OCI-LY1 (cell line): ENCODE results near the gene TEX50.
"Not testable (repeated sequence)": the region's sequence is repeated elsewhere in the genome, so short reads cannot be mapped to it uniquely, and the experiment has no call there.

Experiments
- H2AFZ ChIP-seq: fragments of 200-600 bp; sonication (generic), shearing (Covaris generic); 2 replicates; pipeline ENCODE4 v1.6.0; 2014; ENCODE audit warnings: antibody characterized with exemption, mild to moderate bottlenecking, low read length
- H3F3A ChIP-seq: fragments of 200-600 bp; sonication (generic), shearing (Covaris generic); 2 replicates; pipeline ENCODE4 v1.6.0; 2014; ENCODE audit warnings: mild to moderate bottlenecking, antibody characterized with exemption, low read length, moderate library complexity; ENCODE audit not compliant: insufficient read depth
- H3K27ac ChIP-seq: fragments of 200-600 bp; sonication (generic); 2 replicates; pipeline ENCODE4 v1.5.1; 2014; ENCODE audit warnings: low read length, mixed run types, mild to moderate bottlenecking, low read depth; ENCODE audit not compliant: poor library complexity, severe bottlenecking
- H3K27me3 ChIP-seq: fragments of 200-600 bp; sonication (generic); 2 replicates; pipeline ENCODE4 v1.6.0; 2014; ENCODE audit warnings: antibody characterized with exemption, mild to moderate bottlenecking, low read length, moderate library complexity; ENCODE audit not compliant: insufficient read depth
- H3K36me3 ChIP-seq: fragments of 200-600 bp; sonication (generic); 2 replicates; pipeline ENCODE4 v1.6.1; 2014; ENCODE audit warnings: mild to moderate bottlenecking, antibody characterized with exemption, low read length, moderate library complexity, mixed read lengths; ENCODE audit not compliant: insufficient read depth
- H3K4me1 ChIP-seq: fragments of 200-600 bp; sonication (generic); 2 replicates; pipeline ENCODE4 v1.5.1; 2014; ENCODE audit warnings: mild to moderate bottlenecking, low read length, moderate library complexity; ENCODE audit not compliant: insufficient read depth, severe bottlenecking
- H3K4me2 ChIP-seq: fragments of 200-600 bp; sonication (generic), shearing (Covaris generic); 2 replicates; pipeline ENCODE4 v1.6.1; 2014; ENCODE audit warnings: low read length
- H3K4me3 ChIP-seq: fragments of 200-600 bp; sonication (generic); 2 replicates; pipeline ENCODE4 v1.5.1; 2014; ENCODE audit warnings: low read length, low read depth, mild to moderate bottlenecking, mixed read lengths; ENCODE audit not compliant: poor library complexity, severe bottlenecking
- H3K79me2 ChIP-seq: fragments of 200-600 bp; shearing (Covaris generic); 2 replicates; pipeline ENCODE4 v1.6.1; 2016; ENCODE audit warnings: mixed run types, low read length, mixed read lengths; ENCODE audit not compliant: insufficient read depth
- H3K9ac ChIP-seq: fragments of 200-600 bp; sonication (generic), shearing (Covaris generic); 2 replicates; pipeline ENCODE4 v1.6.1; 2014; ENCODE audit warnings: mild to moderate bottlenecking, low read length, mixed read lengths
- H3K9me2 ChIP-seq: fragments of 200-600 bp; sonication (generic), shearing (Covaris generic); 2 replicates; pipeline ENCODE4 v1.6.1; 2014; ENCODE audit warnings: low read depth, mild to moderate bottlenecking, low read length, mixed read lengths
- H3K9me3 ChIP-seq: fragments of 200-600 bp; shearing (Covaris generic); 2 replicates; pipeline ENCODE4 v1.6.1; 2014; ENCODE audit warnings: low read length, mixed read lengths
- H4K20me1 ChIP-seq: fragments of 200-600 bp; sonication (generic), shearing (Covaris generic); 2 replicates; pipeline ENCODE4 v1.6.0; 2016; ENCODE audit warnings: mild to moderate bottlenecking, low read length; ENCODE audit not compliant: insufficient read depth
- EZH2 ChIP-seq: fragments of 200-600 bp; sonication (generic), shearing (Covaris generic); IDR thresholded peaks from 2 replicates; pipeline ENCODE4 v1.8.0; 2017; ENCODE audit warnings: borderline replicate concordance, mixed run types, mild to moderate bottlenecking, antibody characterized with exemption, low read length, moderate library complexity, mixed read lengths
- TF ChIP-seq, protein P1 (sequence below): fragments of 200-600 bp; sonication (generic), shearing (Covaris generic); IDR thresholded peaks from 2 replicates; pipeline ENCODE4 v1.5.1; 2017; ENCODE audit warnings: mild to moderate bottlenecking, antibody characterized with exemption, low read length, moderate library complexity, mixed read lengths

The TEX50 gene

GRCh38 chr1:173638043-173639021 lies 3.2 kb downstream of the TEX50 start:
- Histone ChIP-seq H3K36me3 (no peaks in the 10 kb centered on the region), H3F3A (no peaks in the 10 kb centered on the region), H4K20me1 (no peaks in the 10 kb centered on the region), H3K27me3 (0 out of 2 replicates have a peak, but pooled peaks cover 6% of the 10 kb centered on the region), H3K9ac (no peak overlapping the region), H3K79me2 (no peaks in the 10 kb centered on the region), H3K9me2 (no peaks in the 10 kb centered on the region), H3K27ac (no peak overlapping the region), H3K4me3 (no peak overlapping the region), H3K9me3 (no peaks in the 10 kb centered on the region), H3K4me2 (no peak overlapping the region), H3K4me1 (no peaks in the 10 kb centered on the region), H2AFZ (no peak overlapping the region)
- no peak for TF ChIP-seq EZH2
- TF ChIP-seq, protein P1, sequence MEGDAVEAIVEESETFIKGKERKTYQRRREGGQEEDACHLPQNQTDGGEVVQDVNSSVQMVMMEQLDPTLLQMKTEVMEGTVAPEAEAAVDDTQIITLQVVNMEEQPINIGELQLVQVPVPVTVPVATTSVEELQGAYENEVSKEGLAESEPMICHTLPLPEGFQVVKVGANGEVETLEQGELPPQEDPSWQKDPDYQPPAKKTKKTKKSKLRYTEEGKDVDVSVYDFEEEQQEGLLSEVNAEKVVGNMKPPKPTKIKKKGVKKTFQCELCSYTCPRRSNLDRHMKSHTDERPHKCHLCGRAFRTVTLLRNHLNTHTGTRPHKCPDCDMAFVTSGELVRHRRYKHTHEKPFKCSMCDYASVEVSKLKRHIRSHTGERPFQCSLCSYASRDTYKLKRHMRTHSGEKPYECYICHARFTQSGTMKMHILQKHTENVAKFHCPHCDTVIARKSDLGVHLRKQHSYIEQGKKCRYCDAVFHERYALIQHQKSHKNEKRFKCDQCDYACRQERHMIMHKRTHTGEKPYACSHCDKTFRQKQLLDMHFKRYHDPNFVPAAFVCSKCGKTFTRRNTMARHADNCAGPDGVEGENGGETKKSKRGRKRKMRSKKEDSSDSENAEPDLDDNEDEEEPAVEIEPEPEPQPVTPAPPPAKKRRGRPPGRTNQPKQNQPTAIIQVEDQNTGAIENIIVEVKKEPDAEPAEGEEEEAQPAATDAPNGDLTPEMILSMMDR: no peak

DNA sequence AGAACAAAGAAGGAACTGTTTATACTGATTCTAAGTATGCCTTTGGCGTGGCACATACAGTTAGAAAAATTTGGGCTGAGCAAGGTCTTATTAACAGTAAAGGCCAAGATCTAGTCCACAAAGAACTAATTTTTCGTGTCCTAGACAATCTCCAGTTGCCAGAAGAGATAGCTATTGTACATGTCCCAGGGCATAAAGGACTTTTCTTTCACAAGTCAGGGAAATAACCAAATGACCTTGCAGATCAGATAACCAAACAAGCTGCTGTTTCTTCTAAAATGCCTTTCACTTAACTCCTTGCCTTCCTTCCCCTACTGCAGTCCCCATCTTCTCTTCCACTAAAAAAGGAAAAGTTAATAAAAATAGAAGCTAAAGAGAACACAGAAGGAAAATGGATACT lies 4.0 kb downstream of the TEX50 start:
- H3K9me3 ChIP-seq: no peaks in the 10 kb centered on the region
- H3K9ac ChIP-seq: no peak overlapping the region
- H3K27ac ChIP-seq: no peak overlapping the region
- H4K20me1 ChIP-seq: no peaks in the 10 kb centered on the region
- 0 out of 2 replicates have a peak, but pooled peaks cover 6% of the 10 kb centered on the region for H3K27me3 ChIP-seq
- H2AFZ ChIP-seq: no peak overlapping the region
- H3K9me2 ChIP-seq: no peaks in the 10 kb centered on the region
- H3K79me2 ChIP-seq: no peaks in the 10 kb centered on the region
- H3K36me3 ChIP-seq: no peaks in the 10 kb centered on the region
- no peaks in the 10 kb centered on the region for H3K4me1 ChIP-seq
- TF ChIP-seq, protein P1: no peak
- no peak for TF ChIP-seq EZH2
- no peak overlapping the region for H3K4me3 ChIP-seq
- no peak overlapping the region for H3K4me2 ChIP-seq
- H3F3A ChIP-seq: no peaks in the 10 kb centered on the region

DNA sequence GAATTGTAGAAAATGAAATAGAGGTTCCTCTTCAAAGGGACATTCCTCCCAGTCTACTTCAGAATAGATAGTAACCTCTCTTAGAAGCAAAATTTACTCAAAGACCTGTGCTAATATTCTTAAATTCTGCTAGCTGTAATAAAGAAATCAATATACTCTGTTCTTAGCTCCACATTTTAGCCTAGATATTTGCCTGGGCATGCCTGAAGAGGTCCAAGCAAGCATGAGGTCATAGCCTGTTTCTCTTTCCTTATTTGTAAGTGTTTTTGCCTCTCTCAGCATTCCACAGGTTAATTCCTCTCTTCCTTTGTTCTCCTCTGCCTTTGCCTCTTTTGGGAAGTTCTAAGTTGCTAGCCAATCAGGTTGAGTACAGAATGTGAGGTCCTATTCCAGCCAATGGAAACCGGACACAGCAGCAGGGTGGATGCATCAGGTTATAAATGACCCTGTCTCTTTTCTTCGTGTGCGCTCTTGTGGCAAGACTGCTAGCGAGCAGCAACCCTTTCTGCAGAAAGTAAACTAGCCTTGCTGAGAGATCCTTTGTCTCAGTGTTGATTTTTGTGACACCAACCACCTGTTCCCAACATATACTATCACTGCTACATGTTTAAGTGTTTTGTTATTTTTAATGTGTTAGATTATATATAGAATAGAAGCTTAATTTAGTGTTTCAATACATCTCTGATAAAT lies 7.5 kb downstream of the TEX50 start:
- H3K27ac ChIP-seq, H3K4me3 ChIP-seq, H3K9me2 ChIP-seq, H3K9ac ChIP-seq, H3F3A ChIP-seq, H3K4me1 ChIP-seq, H3K9me3 ChIP-seq, H4K20me1 ChIP-seq, H3K27me3 ChIP-seq, H3K79me2 ChIP-seq, H2AFZ ChIP-seq, H3K4me2 ChIP-seq, H3K36me3 ChIP-seq: not testable (repeated sequence)
